ENCODE data around the gene NFATC3.

The NFATC3 gene

DNA sequence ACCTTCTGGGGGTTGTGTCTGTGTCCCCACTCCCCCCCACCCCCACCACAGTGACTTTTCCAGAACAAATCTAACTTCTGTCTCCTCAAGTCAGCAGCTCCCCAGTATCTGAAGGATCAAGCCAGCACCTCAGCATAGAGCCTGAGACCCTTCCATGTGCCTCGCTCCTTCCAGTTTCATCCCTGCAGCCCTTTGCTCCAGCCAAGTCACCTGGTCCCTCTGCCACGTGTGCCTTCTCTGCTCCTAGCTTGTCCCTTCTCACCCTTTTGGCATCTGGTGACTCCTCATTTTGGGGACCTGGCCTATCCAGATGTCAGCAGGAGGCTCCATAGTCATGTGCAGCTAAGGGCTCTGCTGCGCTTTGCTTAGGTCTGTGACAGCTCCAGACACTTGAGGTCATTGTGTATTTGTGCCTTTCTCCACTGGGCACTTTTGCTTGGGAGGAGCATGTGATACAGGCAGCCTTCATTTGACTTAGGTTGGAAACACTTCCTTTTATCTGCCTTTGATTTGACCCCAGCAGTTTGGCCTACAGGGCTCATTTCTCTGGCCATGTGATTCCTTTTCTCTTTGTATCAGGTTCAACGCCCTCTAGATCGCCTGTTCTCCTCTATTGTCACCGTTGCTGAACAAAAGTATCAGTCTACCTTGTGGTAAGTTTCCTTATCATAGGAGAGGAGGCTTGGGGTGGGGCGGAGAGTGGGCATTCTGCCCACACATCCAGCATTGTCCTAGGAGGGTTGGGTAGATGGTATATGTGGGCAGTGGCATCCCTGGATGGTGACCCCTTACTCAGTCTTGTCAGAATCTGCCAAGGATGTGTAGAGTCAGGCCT, 7.1 kb upstream of the NFATC3 start:
- TF ChIP-seq, protein P1, sequence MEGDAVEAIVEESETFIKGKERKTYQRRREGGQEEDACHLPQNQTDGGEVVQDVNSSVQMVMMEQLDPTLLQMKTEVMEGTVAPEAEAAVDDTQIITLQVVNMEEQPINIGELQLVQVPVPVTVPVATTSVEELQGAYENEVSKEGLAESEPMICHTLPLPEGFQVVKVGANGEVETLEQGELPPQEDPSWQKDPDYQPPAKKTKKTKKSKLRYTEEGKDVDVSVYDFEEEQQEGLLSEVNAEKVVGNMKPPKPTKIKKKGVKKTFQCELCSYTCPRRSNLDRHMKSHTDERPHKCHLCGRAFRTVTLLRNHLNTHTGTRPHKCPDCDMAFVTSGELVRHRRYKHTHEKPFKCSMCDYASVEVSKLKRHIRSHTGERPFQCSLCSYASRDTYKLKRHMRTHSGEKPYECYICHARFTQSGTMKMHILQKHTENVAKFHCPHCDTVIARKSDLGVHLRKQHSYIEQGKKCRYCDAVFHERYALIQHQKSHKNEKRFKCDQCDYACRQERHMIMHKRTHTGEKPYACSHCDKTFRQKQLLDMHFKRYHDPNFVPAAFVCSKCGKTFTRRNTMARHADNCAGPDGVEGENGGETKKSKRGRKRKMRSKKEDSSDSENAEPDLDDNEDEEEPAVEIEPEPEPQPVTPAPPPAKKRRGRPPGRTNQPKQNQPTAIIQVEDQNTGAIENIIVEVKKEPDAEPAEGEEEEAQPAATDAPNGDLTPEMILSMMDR (IDR thresholded peaks at IDR 0.05; ENCODE audit: low read depth, low read length, missing control alignments) = no peak
- no peak overlapping the region for H3K4me3 ChIP-seq (replicated peaks; ENCODE audit: low read depth, low read length)
- DNase-seq (ENCODE audit: extremely low read depth, low read depth) = no peak

DNA sequence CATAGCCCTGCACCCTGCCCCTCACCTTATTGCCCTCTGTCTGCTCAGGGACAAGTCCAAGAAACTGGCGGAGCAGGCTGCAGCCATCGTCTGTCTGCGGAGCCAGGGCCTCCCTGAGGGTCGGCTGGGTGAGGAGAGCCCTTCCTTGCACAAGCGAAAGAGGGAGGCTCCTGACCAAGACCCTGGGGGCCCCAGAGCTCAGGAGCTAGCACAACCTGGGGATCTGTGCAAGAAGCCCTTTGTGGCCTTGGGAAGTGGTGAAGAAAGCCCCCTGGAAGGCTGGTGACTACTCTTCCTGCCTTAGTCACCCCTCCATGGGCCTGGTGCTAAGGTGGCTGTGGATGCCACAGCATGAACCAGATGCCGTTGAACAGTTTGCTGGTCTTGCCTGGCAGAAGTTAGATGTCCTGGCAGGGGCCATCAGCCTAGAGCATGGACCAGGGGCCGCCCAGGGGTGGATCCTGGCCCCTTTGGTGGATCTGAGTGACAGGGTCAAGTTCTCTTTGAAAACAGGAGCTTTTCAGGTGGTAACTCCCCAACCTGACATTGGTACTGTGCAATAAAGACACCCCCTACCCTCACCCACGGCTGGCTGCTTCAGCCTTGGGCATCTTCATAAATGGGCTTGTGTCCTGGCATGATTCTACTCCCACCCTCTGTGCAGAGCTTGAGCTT, 6.3 kb upstream of the NFATC3 start:
- no peak overlapping the region for H3K4me3 ChIP-seq (replicated peaks; ENCODE audit: low read depth, low read length)
- TF ChIP-seq, protein P1 (IDR thresholded peaks at IDR 0.05; ENCODE audit: low read depth, low read length, missing control alignments) = no peak
- no peak for DNase-seq (ENCODE audit: extremely low read depth, low read depth)

DNA sequence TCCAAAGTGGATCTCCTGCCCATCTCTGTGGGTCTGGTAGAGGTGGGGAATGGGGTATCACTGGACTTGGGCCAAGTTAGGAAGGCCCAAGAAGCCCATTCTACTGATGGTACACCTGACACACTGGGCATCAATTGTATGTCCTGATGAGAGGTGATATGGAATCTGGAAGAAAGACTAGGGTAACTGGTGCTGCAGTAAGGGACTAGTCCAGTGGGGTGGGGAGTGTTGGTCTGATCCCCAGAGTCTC, 5.9 kb upstream of the NFATC3 start:
- DNase-seq (ENCODE audit: extremely low read depth, low read depth) = no peak
- TF ChIP-seq, protein P1 (IDR thresholded peaks at IDR 0.05; ENCODE audit: low read depth, low read length, missing control alignments) = no peak
- no peak overlapping the region for H3K4me3 ChIP-seq (replicated peaks; ENCODE audit: low read depth, low read length)

DNA sequence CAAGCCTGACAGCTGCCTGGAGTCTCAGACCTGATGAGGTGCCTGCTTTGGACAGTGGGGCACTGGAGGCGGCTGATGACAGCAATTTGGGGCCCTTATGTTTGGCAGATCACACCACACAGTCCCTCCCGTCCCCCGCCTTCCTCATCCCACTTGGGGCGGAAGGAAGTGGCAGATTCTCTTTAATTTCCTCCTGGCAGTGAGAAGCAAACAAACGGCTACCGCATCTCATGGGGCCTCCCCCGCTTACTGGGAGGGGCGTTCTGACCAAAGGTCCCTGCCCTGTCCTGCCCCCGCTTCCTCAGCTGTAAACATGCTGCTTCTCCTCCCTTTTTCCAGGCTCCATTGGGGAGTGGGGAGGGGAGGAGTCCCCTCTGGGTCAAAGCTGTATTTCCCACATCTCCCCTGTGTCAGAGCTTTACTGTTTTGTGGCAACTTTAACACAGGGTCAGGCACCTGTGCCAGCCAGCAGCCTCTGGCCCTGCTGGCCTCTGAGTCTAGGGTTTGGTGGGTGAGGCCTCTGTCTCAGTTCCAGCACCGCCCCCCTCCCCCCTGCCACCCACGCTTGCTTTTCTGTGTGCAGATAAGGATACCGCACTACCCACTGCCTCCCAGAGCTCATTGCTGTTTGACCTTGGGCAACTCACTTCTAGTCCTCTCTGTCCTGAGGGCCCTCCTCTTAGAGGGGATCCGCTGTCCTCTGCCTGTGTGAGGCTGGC, 5.4 kb upstream of the NFATC3 start:
- TF ChIP-seq, protein P1 (IDR thresholded peaks at IDR 0.05; ENCODE audit: low read depth, low read length, missing control alignments) = no peak
- DNase-seq (ENCODE audit: extremely low read depth, low read depth) = no peak
- H3K4me3 ChIP-seq (replicated peaks; ENCODE audit: low read depth, low read length) = no peak overlapping the region

DNA sequence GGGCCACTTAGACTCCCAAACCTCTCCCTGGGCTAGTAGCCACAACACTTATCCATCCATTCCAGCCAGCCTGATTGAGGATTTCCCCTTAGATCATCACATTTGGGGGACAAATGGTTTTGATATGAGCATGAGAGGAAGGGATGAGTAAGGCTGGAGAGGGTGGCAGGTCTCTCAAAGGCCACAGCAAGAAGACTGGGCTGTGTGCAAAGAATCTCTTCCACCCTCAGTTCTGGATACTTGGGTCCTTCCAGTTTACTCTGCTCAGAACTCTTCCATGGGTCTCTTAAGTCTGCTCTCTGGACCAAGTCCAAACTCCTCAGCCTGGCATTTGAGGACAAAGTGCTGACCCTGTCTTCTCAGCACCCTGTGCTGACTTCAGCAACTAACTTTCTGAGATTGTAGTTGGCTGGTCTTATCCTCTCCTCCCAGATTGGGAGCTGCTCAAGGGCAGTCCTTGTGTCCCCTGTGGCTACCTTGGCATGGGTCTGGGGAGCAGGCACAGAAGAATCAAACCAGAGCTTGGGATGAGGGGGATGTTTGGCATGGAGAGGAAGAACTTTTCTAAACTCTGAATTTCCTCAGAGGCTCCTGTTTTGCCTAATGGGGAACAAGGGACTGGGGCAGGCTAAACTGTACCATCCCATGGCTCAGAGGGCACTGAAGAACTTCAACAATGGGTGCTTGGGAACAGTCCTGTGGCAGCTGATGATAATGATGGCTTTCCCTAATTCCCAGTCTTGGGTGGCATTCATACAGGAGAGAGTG, 3.1 kb upstream of the NFATC3 start:
- H3K4me3 ChIP-seq (replicated peaks; ENCODE audit: low read depth, low read length) = no peak overlapping the region
- no peak for DNase-seq (ENCODE audit: extremely low read depth, low read depth)
- TF ChIP-seq, protein P1 (IDR thresholded peaks at IDR 0.05; ENCODE audit: low read depth, low read length, missing control alignments) = no peak

DNA sequence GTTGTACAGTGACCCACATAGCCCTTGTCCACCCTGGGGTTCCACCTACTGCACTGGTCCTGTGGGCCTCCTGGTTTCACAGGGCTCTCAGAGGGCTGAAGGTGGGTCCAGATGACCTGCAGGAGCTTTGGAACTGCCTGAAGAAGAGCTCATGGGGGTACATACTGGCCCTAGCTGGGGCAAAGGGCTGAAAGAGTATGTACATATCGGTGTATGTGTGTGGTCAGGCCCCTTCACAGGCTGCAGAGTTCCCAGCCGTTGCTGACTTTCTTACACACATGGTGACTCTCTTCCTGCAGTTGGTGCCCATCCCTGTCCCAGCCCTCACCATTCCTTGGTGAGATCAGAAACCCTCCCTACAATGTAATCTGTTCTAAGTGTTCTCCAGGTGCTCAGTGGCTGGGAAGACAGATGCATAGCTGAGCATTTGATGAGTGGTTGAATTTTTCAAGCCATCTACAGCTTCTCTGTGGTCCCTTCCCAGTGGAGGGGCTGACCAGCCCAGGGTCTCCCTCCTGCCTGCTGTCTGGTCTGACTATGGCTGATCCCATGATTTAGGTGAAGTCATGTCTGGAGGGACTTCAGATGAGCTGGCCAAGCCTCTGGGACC, 2.4 kb upstream of the NFATC3 start:
- DNase-seq (ENCODE audit: extremely low read depth, low read depth) = no peak
- TF ChIP-seq, protein P1 (IDR thresholded peaks at IDR 0.05; ENCODE audit: low read depth, low read length, missing control alignments) = no peak
- H3K4me3 ChIP-seq (replicated peaks; ENCODE audit: low read depth, low read length) = no peak overlapping the region
